Tibial nerve (tissue), 3 donors: Measurements from ENCODE around the gene WAPL.
"Not testable (repeated sequence)": the region's sequence is repeated elsewhere in the genome, so short reads cannot be mapped to it uniquely, and the experiment has no call there.

Experiments
- CTCF ChIP-seq, 5 experiments: fragments of 200-600 bp in 3 of 5; fragments of 450-650 bp in 2 of 5; sonication (generic) in 3 of 5; IDR thresholded peaks; one replicate each; pipeline ENCODE4 v1.5.1; 2016 to 2019; ENCODE audit warnings: antibody characterized with exemption in 5 of 5, mild to moderate bottlenecking in 3 of 5, moderate library complexity in 2 of 5
- POLR2A ChIP-seq, 2 donors: fragments of 450-650 bp; IDR thresholded peaks; one replicate each; pipeline ENCODE4 v1.6.1; 2017; ENCODE audit warnings: antibody characterized with exemption in 2 of 2, mild to moderate bottlenecking in 2 of 2, moderate library complexity in 2 of 2

GRCh38 chr10:86538040-86538439 is 16.4 kb upstream of the WAPL start:
- TF ChIP-seq POLR2A, CTCF (IDR thresholded peaks at IDR 0.05): not testable (repeated sequence)
